ENCODE measurements around the gene NGRN.

- TF ChIP-seq, protein P1, sequence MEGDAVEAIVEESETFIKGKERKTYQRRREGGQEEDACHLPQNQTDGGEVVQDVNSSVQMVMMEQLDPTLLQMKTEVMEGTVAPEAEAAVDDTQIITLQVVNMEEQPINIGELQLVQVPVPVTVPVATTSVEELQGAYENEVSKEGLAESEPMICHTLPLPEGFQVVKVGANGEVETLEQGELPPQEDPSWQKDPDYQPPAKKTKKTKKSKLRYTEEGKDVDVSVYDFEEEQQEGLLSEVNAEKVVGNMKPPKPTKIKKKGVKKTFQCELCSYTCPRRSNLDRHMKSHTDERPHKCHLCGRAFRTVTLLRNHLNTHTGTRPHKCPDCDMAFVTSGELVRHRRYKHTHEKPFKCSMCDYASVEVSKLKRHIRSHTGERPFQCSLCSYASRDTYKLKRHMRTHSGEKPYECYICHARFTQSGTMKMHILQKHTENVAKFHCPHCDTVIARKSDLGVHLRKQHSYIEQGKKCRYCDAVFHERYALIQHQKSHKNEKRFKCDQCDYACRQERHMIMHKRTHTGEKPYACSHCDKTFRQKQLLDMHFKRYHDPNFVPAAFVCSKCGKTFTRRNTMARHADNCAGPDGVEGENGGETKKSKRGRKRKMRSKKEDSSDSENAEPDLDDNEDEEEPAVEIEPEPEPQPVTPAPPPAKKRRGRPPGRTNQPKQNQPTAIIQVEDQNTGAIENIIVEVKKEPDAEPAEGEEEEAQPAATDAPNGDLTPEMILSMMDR (IDR thresholded peaks at IDR 0.05): no peak
- TF ChIP-seq POLR2A (IDR thresholded peaks at IDR 0.05): no peak
These were observed 42.9 kb upstream of the NGRN start for GRCh38 chr15:90222547-90222946.

Measured in right lobe of liver (tissue), 4 donors.